Measurements from ENCODE around the gene ZNF407.

Gene ZNF407

DNA sequence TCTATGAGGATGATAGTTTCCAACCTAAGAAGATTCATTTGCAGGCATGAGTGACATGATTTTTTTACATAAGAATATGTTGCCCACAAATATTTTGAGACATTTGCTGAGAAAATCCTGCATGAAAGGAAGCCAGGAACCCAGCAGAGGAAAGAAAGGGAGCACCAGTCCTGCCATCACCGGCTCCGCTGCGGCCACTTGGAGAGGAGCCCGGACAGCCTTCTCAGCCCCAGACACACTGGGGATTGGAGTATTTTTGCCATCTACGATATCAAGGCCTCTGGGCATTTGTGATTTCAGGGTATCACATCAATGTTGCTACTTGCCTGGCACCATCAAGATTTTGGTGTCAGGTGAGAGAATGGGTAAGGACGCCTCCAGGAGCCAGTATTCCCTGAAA is 383.0 kb downstream of the ZNF407 start:
- no peak for DNase-seq

DNA sequence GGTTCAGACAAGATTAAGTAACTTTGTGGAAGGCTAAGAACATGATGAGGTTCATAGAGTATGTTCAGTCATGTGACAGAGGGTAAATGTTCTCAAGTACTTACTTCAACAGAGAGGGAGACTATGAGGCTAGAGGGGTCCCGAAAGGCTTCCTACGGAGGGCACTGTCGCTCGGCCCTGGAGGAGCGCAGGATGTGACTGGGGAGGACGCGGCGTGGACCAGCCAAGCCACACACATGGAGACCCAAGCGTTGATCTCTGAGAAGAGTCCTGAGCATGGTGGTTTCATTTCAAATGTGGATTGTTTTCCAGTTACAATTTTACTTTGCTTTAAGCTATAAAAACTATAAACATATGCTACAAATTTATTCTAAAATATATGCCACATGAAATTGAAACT is 383.8 kb downstream of the ZNF407 start:
- DNase-seq, result no peak

DNA sequence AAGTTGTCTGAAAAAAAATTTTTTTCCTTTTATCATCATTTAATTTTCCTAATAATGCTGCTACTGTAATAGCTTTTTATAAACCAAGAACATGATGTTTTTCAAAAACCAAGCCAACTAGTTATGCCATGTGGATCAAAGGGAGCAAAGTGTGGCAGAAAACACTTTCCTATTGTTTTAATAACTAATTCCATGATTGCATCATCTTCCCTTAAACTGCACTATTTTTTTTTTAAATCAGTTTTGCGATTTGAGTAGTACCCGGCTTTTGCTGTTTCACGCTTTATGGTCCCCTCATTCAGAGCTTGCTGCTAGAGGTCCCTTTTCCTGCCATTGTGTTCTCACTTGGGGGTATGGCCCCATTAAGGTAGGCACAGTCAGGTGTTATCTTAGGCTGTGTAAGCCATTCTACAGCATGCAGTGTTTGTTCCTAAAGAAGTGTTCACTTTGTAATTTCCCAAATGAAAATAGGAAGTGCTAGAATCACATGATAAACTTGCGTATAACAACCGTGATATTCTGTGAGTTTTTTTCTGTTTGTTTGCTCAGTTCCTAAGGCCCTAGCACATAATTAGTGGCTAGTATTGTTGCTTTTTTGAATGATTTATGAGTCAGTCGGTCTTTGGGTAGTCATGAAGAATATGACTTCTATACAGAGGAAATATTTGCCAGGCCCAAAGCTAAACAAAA is 385.4 kb downstream of the ZNF407 start:
- DNase-seq, result no peak

DNA sequence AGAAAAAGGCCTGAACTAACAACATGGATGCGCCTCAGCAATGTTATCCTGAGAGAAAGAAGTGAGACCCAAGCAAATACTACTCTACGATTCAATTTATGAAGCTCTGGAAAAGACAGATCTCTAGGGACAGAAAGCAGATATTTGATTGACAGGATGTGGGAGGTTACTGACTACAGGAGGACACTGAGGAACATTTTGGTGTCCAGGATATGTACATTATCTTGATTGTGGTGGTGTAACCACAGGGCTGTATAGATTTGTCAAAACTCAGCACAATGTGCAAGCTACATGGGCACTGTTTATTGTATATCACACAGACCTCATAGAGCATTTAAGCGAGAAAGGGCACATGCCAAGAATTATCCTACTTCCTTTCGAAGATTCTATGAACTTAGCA is 391.5 kb downstream of the ZNF407 start:
- DNase-seq, result no peak

DNA sequence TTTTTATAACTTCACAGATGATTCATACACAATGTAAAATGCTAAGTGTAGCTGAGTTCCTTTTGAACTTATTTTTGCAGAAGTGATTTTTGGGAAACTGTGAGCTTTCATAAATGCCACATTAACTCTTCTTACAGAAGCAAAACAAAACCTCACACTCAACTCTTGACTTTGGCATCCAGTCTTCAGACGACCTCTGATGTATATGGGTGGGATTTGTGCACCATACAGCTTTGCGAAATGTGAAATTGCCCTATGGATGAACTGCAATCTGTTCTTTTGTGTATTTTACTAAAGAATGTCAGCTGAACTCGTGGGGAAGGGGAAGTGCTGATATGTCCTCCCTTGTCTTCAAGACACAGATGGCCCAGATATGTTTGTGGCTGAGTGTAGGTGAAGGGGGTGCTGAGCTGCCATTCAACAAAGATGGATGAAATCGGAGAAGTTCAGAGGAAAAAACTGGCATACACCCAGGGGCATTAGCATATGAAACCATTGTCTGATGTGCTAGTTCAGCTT is 393.0 kb downstream of the ZNF407 start:
- peak; percentile 19 for DNase-seq

DNA sequence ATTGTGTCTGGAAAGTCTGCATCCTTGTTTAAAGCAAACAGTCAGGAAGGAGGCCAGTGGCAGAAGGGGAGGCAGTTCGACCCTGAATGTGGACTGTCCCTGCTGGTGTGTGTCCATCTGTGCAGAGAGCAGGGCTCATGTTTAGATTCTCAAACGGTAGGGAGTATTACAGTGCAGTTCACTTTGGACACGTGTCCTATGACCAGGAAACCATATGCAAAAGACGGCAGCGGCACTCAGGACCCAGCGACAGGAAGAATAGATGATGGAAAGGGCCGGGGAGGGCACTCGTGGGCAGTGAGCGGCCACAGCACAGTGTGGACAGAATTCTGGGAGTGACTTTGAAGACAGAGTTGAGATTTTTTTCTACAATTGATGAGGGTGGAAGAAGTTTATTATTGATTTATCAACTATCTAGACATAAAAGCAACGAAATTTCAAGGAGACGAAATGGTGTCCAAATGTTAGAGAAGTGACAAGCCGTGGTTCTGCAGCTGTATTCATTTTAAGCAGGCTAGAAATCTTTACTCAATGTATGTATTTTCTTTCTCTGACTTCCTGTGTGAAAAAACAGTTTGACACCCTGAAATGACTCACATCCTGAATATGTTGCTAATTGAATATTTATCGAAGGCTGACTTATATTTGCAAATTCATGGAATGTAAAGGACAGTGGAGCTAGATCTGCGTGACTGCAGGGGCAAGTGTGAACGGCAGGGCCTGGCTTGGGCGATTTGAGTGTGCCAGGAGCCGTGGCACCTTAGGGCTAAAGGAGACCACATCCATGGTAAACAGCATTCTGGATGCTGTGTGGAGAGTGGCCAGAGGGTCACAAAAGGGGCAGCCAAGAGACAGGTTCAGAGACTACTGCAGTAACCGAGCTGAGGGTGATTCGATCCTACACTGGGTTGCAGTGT is 397.1 kb downstream of the ZNF407 start:
- peak; percentile 76 for DNase-seq

DNA sequence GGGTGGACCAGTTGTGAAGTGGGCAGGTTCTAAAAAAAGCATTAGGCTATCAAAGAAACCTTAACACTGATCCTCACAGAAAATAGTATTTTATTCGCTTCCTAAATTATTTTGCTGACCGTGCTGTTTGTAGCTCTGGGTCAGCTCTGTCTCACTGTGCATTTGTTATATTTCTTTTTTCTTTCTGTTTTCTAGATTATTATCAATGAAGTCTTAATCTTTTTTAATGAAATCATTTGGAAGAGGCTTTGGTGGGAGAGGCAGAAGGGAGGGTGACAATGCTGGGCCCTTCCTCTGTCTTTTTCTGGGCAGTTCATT is 397.7 kb downstream of the ZNF407 start:
- DNase-seq, result no peak

DNA sequence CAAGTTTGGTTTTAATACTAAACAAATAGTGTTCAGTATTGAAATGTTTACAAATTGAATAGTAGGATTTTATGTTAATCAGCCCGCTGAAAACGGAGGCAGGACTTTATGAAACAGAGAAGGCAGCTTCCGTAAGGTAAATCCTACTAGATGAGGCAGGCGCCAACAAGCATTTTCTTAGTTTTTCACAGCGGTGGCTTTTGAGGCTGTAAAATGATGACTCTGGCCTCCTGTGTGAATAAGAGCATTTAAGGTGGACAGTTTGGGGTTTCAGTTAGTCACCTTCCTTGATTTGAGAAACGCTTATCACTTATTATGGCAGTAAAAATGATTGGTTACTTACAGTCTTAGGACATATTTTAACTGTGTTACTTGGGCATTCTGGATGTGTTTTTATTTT is 398.4 kb downstream of the ZNF407 start:
- no peak for DNase-seq

DNA sequence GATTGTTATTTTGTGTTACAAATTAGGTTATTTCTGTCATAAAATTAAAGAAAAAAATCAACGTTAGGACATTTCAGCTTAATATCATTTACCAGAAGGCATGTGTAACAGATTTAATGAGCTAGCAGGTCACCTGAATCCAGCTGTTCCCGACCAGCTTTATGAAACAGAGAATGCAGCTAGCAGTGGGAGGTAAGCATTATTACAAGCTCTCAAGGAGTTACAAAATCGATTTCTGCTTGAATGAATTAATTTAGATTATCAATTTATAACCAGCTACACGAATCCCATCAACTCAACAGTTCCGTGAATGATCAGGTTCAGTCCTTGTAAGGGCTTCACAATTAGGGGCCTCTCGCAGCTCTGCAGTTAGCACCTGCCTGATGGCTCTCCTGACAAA is 399.3 kb downstream of the ZNF407 start:
- DNase-seq, result no peak

DNA sequence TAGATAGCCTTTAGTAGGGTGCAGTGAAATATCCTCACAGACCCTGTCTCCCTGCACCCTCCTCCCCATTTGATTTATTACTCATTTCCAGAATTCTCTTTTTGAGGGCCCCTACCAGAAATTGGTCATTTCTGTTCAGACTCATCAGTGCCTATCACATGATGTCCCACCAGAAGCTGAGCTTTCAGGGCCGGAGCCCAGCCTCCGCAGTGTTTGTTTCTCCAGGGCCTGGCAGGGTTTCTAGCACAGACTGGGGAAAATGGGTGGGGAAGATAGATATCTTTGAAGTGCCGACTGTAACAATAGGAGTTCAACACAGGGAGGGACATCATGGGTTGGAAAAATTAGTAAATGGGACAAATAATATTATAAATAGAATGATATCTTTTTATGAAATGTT is 403.2 kb downstream of the ZNF407 start:
- DNase-seq, result no peak

DNA sequence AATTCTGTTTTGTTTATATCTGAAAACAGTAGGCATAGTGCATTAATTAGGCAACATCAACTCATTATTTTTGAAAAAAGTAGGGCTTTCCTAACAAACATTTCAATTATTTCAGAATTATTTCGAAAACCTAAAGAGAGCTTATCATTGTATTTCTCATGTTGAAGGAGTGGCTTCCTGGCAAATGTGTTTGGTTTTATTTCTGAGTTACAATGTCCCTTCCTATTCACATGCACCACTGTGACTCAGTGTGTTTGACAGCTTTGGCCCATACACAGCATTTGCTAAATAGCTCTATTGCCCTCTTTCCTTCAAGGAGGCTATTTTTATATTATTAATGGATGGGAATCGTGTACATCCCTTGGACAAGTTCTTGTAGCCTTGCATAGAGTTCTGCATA is 405.4 kb downstream of the ZNF407 start:
- no peak for DNase-seq

DNA sequence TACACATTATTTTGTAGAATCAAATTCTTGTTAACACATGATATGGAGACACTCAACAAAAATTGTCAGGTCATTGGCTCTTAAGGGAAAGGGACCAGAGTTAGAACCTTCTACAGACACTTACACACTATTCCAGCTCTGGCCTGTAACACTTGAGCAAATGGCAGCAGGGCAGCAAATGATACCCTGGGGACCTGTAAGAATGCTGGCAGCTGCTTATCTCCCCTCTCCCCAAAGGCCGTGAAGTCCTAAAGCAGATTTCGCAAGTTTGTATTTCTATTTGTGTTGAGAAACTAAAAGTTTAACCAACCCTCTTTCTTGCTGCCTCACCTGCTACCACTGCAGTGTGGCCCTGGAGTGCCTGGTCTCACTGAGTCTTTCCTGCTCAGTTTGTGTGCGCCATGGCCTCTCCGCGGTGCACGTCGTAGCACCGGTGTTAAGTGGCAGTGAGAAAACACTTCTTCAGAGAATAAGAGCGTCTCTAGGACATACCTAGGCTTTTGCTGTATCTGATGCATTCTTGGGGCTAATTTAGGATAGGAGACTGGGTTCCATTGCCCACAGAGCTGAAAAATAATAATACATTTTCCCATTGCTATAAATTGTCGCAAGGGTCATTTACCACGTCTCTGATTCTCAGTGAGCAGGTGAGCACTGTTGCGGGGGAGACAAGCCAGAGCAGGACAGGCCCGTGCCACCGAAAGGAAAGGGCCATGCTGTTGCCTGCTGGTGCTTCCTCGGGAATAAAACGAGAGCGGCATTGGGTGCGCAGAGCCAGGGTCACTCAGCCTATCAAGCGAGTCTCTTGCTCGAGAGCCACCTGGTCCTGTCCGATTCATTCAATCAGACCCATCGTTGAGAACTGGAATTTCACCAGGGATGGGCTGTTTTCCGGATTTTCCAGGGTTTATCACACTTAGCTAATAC is 406.4 kb downstream of the ZNF407 start:
- no peak for DNase-seq

DNA sequence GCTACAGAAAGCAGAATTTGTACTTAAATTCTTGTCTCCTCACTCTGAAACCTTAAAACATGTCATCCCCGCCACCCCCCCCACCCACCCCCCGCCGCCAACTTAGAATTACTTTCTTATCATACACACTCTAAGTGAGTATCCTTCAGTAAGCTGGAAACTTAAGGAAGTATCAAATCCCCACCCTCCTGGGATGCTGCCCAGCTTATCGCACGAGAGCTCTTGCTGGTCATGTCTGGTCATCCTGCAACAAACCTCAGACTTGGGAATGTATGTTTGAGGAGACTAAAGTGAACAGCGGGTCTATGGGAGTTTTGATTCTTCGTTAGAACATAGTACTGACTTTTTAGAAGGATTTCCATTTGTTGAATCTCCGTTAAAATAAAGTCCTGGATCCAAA is 408.0 kb downstream of the ZNF407 start:
- DNase-seq, result no peak

DNA sequence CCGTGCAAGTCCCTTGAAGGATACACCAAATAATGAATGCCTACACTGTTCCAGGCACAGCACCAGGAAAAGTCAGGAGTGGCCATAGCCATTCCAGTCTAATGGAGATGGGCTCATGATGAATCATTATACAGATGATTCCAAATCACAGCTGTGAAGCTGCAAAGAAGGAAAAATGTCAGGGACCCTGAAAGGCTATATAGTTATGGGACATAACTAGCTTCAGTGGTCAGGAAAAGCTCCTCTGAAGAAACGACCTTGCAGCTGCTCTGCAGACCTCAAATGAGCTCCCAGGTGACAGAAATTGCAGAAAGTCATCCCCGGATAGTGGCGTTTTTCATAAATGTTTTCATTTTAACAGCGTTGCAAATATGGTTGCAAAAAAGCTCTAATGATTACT is 410.5 kb downstream of the ZNF407 start:
- DNase-seq, result no peak

DNA sequence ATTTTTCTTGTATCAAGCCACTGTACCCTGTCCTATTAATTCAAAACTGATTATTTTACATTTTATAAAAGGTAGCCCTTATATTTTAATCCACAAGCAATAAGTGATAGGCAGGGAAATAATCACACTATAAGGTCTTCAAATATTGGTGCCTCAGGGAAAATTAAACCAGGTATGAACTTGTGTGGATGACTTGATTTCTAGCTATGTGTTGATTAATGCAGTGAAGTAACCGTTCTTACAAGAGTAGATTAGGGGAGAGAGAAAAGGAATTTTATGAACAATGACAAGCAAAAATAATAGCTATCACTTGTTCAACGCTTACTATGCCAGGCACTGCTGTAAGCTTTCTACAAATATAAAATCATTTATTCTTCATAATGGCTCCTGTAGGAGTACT is 411.6 kb downstream of the ZNF407 start:
- no peak for DNase-seq

DNA sequence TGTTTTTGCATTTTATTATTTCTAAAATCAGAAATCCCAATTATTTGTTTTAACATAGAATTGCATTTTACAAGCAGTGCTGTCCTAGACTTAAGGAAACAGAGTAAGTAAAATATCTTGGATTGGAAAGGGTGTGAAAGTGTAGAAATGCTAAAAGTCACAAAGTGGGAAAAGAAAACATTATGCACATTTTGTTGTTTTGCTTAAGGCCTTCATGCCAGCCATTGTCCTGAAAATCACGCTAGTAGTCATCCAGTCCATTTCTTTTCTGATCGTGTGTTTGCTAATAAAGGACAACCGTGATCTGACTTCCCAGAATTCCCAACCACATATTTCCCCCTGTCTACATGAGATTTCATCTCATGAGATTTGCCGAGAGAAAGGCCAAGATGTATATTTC is 412.2 kb downstream of the ZNF407 start:
- no peak for DNase-seq

DNA sequence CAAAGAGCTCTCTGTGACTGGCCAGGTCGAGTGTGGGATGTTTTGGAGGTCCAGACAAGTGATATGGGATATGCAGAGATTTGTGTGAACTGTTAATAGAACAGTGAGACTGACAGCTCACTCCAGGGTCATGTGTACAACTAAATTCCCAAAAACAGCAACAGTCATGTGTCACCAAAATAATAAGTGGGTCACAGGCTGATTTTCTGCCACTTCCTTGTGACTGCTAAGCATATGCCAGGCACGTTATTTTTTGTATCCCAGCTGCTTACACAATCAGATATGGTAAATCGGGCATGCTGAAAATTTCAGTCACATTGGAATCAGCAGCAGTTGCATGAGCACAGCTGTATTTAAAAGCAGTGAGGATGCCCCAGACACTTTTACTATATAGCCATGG is 412.6 kb downstream of the ZNF407 start:
- no peak for DNase-seq

DNA sequence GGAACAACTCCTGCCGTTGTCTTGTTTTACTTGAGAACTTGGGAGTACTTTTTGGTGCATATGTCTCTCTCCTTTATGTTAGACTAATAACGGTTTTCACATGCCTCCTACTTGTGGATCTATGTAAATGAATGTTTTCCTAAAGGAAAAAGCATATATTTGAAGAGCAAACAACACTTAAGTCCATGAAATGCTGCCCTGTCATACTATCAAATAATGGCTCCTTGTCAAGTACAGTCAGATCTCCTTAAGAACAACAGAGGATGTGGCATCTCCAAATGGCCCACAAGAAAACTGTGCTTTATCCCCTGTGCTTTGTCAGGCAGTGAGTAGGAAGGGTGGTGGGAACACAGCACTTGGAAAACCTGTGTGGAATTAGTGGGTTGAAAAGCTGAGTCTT is 413.0 kb downstream of the ZNF407 start:
- DNase-seq, result no peak

DNA sequence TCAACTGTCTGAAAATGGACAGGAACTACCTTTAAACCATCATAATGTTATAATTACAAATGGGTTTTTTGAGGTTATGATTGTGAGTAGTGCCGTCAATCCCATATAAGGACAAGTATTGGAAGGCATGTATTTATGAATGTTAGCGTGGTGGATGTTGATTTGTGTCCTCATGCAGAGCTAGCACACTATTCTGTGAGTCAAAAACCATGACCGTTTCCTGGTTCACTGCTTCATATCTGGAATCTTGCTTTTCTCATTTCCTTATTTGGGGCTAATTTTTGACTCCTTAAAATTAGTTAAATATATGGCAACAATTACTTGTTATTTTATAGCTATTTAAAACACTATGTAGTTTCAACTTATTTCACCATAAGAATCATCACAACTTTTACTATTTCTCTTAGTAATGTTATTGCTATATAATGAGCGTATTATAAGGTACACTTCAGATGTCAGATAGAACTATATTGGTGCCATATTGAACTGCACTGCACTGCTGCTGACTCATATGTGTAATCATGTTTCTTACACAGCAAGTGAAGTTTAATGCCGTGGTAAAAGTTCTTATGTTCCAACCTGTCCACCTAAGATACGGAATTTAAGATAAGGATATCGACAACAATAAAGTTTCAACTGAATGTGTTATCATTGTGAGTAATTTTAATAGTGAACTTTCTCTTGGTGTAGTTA is 418.5 kb downstream of the ZNF407 start:
- peak; percentile 10 for DNase-seq

DNA sequence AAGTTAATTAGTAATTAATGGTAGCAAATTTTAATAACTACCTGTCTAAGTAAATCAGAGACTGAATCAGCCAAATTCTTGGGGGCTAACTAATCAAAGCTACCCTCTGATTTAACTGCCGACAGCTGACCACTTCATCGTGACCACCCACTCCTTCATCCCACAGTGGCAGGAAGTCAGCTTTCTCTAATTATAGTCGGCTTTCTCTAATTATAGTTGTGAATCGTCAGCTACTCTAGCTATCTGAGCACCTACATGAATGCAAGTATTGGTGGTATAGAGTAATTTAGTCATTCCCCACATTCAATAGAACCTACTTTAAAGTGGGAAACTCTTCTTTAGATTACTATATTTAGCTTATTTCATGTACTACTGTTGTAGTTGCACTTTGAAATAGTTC is 425.8 kb downstream of the ZNF407 start:
- no peak for DNase-seq

DNA sequence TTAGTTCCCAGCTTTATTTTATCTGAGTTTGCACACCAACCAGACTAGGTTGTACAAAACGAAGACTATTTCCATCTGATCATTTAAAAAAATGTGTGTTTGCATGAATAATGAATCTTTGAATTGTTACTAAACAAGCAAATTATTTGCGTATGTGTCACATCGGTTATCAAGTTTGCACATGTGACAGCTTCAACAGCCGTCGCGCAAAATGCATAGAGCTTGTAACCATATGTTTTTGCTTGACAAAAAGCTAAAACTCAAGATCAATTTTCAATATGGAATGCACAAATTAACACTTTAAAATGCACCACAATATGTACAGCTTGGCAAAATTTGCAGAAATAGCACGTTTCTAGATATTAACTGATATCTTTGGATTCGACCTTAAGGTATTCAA is 427.2 kb downstream of the ZNF407 start:
- DNase-seq, result no peak

DNA sequence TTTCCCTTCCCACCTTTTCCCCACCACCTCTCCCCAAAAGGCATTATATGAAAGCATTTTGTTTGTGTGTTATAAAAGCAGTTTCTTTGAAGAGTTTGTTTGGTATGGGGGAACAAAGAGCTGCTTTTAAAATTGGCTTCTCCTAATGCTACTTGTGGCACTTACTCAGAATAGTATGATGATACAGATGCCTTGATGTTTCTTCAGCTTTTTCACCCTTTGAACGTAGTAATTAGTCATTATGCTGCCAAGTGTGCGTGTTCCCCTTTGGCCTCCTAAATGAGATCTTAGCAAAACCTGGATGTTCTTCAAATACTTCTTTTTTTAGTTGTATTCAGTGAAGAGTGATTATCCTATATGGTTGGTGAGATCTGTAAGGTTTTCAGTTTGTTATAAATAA is 427.9 kb downstream of the ZNF407 start:
- DNase-seq, result no peak

DNA sequence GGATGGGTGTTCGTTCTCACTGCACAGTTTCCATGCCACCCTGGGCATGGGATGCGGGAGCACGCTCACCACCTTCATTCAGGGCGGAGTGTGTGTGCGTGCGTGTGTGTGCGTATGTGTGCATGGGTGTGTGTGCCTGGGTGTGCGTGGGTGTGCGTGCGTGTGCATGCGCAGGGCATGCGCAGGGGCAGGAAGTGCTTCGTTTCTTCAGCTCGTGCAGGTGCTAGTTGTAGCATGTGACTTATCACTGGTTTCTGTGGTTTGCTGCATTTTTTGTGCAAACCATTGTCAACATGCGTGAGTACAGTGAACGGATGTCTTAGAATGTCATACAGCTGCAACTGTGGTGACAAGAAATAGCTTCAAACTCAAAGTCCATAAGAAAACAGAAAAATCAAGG is 431.8 kb downstream of the ZNF407 start:
- no peak for DNase-seq

Data from fibroblast of skin of right biceps (primary cell).